IPS-11a (cell line): ENCODE measurements around the gene CHDH.

Experiments
- H3K4me3 ChIP-seq: one replicate; pipeline ENCODE4 v1.5.1; 2013; ENCODE audit warnings: low read depth, low read length, control low read depth

CHDH gene

DNA sequence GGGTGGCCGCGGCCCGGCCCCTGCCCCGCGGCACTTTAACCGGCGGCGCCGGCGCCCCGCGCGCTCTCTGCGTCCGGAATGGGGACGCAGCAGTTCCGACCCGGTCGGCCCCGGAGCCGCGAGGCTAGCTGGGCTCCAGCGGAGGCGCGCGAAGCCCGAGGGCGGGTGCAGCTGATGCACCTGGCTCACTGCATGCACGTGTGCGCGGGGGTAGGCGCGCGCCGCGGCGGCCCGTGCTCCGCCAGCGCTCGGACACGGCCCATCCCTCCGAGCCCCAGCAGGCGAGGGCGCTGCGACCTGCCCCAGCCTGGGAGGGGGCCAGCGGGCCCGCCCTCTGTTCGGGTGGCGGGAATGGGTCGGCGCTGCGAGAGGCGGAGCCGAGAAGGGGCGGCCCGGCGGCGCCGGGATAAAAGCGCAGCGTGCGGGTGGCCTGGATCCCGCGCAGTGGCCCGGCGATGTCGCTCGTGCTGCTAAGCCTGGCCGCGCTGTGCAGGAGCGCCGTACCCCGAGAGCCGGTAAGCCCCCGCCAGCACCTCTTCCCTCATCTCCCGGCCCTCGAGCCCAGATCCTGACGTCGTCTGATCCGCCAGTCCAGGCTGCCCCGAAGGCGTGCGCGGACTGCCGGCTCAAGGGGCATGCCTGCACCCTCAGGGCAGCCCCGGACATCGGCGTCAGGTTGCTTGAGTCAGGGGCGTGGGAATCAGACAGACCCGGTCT is at the start of gene CHDH, which contains the start of gene IL17RB:
TSS of gene CHDH (minus strand) at position 286 of the 717 bp plus-strand sequence. CDS start 22,411 bp downstream, outside the sequence.
TSS of gene IL17RB (plus strand) at position 435 of the 717 bp plus-strand sequence. CDS start at position 456, 21 bp downstream.
- peak within 1 kb of the TSS; percentile 66 for H3K4me3 ChIP-seq

GRCh38 chr3:53892286-53892637 is 46.0 kb upstream of the CHDH start:
- H3K4me3 ChIP-seq: peak overlapping the region; percentile 58

GRCh38 chr3:53891497-53892285 is 45.5 kb upstream of the CHDH start, which contains the start of gene SELENOK:
Gene SELENOK, minus strand, starts transcription at chr3:53891859.
- peak within 1 kb of the TSS; percentile 93 for H3K4me3 ChIP-seq

DNA sequence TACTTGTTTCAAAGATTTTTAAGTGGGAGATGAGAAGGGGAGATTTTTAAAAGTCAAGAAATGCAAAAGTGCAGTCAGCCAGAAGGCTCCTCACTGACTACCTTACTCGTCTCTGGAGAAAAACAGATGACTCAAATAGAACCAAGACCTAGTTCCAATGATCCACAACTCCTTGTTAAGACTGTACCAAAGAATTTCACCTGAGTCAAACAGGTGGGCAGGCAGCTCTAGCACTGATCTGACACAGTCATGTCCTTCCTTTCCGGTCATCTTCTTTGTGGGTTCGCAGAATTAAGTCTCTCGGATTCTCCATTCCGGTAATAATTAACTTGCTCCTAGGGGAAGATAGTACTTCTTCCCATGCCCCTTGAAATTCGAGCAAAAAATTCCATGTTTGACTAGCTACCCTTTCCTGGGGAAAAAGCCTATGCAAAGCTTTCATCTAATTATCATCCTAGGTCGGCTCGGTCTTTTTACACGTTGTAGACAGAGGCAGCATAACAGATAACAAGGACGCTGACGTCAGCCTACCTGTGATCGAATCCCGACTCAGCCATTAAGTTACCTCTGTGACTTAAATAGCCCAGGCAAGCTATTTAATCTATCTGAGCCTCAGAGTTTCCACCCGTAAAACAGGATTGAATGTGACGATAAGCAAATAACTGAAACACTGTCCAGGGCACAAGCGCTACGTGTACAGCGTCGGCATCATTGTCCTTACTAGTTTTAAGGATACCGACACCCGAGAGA is 44.7 kb upstream of the CHDH start:
- H3K4me3 ChIP-seq: peak overlapping the region; percentile 93

- H3K4me3 ChIP-seq: no peak overlapping the region
Measured at GRCh38 chr3:53888232-53888631, 42.0 kb upstream of the CHDH start.

DNA sequence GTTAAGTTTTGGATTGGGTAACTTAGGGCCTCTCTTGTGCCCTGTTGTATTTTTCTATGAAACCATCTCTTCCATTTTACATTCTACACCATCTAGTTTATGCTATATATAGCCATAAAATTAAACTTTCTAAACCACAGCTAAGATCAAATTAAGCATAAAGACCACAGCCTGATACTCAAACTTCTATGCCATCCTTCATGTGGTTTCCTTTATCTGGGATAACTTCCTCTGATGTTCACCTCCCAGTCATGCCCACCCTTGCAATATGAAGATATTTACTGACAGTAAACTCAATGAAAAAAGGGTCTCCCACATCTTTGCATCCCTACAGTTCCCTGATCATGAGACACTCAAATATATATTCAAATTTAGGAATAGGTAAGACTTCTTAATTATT is 41.2 kb upstream of the CHDH start:
- no peak overlapping the region for H3K4me3 ChIP-seq

DNA sequence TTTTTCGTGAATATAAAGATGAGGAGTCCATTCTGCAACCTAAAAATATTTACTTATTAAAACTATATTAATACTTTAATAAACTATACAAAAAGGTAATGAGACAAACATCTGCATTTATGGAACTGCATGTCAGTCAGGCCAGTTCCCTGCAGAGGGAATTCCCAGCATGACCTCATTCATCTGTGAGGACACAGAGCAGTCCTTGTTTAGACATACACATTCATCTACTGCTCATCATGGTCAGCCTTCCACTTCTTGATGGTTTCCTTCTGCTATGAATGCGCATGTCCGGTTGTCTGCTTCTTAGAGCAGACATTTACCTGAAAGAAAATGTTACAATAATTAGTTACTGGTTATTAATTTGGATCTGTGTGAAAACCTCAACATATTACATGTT is 39.0 kb upstream of the CHDH start:
- H3K4me3 ChIP-seq: no peak overlapping the region

- no peak overlapping the region for H3K4me3 ChIP-seq
Measured at GRCh38 chr3:53884623-53885022, 38.4 kb upstream of the CHDH start.

DNA sequence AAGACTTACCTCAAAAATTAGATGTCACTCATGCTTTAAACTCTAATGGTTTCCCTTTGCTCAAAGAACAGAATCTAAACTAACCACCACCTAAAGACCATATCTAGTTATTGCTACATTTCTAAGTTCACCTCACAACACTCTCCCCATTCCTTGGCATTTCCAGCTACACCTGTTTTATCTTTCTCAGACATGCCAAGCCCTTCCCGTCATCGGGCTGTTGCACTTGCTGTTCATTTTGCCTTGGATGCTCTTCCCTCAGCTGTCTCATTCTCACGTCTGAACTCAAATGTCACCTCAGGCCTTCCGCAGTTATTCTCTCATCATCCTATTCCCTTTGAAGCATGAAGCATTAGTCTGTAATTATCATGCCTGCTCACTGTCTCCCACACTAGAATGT is 36.8 kb upstream of the CHDH start:
- H3K4me3 ChIP-seq: no peak overlapping the region

- H3K4me3 ChIP-seq: peak within 1 kb of the TSS; percentile 91
Measured at GRCh38 chr3:53881691-53882593, 35.7 kb upstream of the CHDH start, which contains the start of gene ACTR8. Gene ACTR8, minus strand, starts transcription at chr3:53882152. Its CDS starts 51 bp downstream, at chr3:53882101.

GRCh38 chr3:53880396-53881345 is 34.5 kb upstream of the CHDH start:
- H3K4me3 ChIP-seq: peak overlapping the region; percentile 91

DNA sequence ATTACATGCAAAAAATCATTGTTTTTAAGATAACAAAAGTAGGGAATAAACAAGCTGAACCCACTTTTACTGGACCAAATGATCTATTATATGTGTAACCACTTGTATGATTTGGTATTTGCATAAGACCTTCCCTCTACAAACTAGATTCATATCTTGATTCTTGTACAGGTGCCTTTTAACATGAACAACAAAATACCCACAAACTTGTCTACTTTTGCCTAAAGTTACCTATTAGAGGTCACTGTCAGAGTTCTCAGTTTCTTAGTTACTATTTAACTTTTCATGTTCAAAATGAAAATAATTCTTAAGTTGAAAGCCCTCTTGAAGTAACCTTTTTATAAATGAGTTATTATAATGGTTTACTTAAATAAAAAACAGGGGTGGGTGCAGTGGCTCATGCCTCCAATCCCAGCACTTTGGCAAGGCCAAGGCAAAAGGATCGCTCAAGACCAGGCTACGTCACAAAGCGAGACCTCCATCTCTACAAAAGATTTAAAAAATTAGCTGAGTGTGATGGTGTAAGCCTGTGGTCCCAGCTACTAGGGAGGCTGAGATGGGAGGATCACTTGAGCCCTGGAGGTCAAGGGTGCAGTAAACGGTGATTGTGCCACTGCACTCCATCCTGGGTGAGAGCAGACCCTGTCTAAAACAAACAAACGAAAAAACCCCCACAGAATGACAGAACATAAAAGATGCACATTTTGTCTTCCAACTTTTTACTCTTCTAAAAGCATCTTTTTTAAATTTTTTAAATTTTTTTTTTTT is 19.7 kb upstream of the CHDH start:
- H3K4me3 ChIP-seq: no peak overlapping the region

DNA sequence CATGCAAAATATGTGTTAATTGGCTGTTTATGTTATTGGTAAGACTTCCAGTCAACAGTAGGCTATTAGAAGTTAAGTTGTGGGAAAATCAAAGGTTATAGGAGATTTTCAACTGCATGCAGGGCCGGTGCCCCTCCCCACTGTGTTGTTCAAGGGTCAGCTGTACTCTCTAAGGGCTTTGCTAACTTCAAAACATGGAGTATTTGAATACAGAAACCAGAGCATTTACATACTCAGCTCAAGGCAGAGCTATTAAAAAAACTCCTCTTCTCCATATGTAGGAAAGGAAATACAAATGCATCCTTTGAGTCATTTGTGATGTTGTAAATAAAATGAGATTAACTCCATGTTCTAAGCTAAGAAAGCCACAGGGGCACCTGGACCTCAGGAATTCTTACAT is 16.9 kb upstream of the CHDH start:
- H3K4me3 ChIP-seq: no peak overlapping the region

- H3K4me3 ChIP-seq: no peak overlapping the region
Measured at GRCh38 chr3:53862241-53862640, 16.0 kb upstream of the CHDH start.

- H3K4me3 ChIP-seq: no peak overlapping the region
Measured at GRCh38 chr3:53860196-53860595, 14.0 kb upstream of the CHDH start.

DNA sequence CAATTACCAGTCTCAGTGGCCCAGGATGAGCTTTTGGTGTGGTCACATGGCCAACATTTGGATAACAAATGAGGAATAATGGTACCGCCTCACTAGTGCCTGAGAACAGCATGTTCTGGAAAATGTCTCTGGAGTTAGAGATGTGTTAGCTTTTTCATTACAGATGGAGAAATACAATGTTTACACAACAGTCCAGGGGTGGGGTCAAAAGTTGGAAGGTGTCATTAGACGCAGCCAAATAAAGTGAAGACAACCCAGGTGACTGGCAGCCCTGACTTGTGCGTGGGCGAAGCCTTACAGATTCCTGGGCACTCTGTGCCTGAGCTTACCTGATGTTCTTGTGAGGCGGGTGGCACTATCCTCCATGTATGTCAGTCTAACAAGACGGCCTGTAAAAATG is 13.0 kb upstream of the CHDH start:
- H3K4me3 ChIP-seq: no peak overlapping the region

DNA sequence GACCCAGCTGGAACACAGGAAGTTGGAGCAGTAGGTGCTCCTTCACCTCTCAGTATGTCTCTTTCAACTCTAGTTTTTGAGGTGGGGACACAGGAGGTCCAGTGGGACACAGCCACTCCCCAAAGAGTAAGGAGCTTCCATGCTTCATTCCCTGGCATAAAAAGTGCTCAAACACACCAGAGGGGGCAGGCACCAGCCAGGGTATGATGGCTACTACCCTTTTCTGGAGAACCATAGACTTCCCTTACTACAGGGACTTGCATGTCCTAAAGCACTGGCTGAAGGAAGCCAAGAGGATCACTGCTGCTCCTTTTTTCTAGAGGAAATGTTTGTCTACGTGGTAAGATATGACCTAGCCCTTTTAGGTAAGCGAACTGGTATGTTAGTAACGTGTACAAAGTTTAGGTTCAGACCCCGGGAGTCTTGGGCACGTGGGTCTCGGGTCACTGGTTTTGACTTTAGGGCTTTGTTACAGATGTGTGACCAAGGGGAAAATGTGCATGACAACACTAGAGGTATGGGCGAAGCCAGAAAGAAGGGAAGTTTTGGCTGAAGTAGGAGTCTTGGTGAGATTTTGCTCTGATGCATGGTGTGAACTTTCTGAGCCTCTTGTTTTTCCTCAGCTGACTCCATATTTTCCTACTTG is 12.0 kb upstream of the CHDH start:
- H3K4me3 ChIP-seq: no peak overlapping the region

DNA sequence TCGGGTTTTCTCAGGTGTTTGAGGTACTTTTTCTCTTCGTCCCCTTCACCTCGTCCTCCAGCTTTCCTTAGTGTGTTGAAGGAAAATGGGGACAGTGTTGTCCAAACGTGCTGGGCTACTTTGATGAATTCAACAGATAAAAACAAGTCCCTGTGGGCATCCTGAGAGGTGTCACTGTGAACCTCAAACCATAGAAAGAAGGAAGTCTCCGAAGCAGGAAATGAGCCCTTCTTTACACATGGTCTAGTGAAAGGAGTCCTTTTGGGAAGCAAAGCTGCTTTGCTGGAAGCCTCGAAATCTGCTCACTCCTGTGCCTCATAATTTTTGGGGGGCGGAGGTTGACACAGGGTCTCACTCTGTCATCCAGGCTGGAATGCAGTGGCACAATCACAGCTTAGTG is 10.7 kb upstream of the CHDH start:
- no peak overlapping the region for H3K4me3 ChIP-seq
